NCI-H82 (cell line): ENCODE measurements around the gene SRRD.

Experiments
- DNase-seq: peaks from one replicate; lab custom pipeline; 2025; lab: John Stamatoyannopoulos, UW

SRRD gene

GRCh38 chr22:26483043-26483438 is 636 bp upstream of the SRRD start:
- no peak for DNase-seq

DNA sequence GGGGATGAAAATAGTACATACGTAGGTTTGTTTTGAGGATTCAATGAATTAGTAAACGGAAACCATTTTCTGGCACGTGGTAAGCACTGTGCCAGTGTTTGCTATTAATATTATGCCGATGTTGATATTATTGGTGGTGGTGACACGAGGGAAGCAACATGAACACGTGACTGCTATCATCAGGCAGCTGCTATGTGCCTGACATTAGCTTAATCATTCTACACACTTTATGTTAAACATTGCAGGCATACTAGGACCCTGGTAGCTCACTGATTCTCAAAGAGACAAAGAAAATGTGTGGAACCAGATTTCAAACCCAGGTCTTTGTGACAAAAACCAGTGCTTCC is 656 bp downstream of the SRRD start:
- no peak for DNase-seq

DNA sequence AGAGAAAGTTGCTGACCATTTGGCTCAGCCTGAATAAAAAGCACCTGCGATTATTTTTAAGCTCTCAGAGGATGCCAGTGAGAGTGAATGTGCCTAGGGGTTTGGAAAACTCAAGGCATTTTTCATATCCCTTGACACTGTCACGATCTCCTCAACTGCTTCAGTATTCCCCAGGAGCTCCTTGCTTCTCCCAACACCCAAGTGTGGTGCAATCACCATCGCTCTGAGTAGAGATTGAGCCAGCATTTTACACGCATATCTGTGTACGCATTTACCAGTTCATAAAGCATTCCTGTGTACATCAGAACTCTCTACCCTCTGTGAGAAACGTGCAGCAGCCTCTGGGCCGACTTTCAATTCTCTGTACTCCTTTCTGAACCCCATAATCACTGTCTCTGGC is 1.3 kb downstream of the SRRD start:
- no peak for DNase-seq

DNA sequence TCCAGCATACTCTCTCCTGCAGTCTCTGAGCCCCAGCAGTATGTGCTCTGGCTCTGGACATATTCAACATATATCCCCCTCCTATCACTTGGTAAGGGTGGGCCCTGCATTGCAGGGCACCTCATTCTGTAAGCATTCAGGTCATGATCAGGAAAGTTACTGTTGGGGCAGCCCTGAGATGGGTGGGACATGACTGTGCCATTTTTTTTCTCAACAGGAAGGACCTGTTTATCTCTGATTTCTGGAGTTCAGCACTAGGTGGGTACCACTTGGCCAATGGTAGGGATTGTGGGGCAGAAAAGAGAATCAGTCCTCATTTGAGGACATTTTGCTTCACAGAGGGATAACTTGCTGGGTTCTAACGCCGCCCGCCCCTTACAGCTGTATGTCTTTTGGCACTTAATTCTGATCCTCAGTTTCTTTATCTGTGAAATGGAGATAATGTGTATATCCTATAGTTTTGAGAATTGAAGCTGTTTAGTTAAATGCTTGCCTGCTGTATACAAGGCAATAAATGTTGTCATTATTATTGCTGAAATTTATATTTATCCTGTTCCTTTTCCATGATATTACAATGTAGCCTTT is 2.2 kb downstream of the SRRD start:
- DNase-seq: no peak

- DNase-seq: no peak
Measured at GRCh38 chr22:26486394-26486793, 2.7 kb downstream of the SRRD start.

GRCh38 chr22:26487996-26488395 is 4.3 kb downstream of the SRRD start:
- DNase-seq: no peak

GRCh38 chr22:26489447-26490036 is 5.9 kb downstream of the SRRD start:
- DNase-seq: no peak

DNA sequence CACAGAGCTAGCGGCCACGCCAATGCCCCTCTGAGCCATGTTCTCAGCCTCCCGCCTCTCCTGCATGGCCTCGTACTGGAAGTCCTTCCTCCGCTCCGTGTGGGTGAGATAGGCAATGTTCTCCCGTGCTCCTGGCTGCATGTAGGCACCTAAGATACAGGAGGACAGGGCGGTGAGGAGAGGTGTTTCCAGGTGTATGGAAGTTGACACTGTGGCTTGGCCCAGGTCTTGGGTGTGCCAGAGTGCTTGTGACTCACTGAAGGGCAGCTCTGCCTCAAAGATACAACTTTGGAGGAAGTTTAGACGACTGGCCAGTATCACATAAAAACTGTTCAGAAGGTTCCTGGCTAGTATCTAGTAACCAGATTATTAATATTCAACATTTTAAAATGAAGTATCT is 8.5 kb downstream of the SRRD start:
- no peak for DNase-seq

DNA sequence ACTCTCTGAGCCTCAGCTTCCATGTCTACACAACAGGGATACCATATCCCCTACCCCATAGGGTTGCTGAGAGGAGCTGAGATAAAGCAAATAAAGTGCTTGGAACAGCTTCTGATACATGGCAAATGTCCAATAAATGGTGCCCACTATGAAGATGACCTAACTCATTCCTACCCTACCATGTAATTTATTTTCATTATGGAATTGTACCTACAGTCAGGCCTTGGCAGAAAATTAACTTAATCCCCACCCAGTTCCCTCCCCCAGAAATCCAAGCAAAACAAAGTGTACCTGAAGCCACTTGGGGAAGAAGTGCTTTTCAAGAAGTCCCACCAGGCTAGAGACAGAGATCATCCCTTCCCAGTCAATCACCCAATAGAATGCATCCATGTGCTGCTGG is 10.8 kb downstream of the SRRD start:
- no peak for DNase-seq

- DNase-seq: no peak
Measured at GRCh38 chr22:26496456-26496855, 12.8 kb downstream of the SRRD start.

- no peak for DNase-seq
Measured at GRCh38 chr22:26499188-26499703, 15.6 kb downstream of the SRRD start.

GRCh38 chr22:26501996-26502395 is 18.3 kb downstream of the SRRD start:
- DNase-seq: no peak

- DNase-seq: peak; percentile 61
Measured at GRCh38 chr22:26502688-26503561, 19.2 kb downstream of the SRRD start.

GRCh38 chr22:26503758-26504157 is 20.1 kb downstream of the SRRD start:
- DNase-seq: no peak

- no peak for DNase-seq
Measured at GRCh38 chr22:26508148-26508547, 24.5 kb downstream of the SRRD start.

DNA sequence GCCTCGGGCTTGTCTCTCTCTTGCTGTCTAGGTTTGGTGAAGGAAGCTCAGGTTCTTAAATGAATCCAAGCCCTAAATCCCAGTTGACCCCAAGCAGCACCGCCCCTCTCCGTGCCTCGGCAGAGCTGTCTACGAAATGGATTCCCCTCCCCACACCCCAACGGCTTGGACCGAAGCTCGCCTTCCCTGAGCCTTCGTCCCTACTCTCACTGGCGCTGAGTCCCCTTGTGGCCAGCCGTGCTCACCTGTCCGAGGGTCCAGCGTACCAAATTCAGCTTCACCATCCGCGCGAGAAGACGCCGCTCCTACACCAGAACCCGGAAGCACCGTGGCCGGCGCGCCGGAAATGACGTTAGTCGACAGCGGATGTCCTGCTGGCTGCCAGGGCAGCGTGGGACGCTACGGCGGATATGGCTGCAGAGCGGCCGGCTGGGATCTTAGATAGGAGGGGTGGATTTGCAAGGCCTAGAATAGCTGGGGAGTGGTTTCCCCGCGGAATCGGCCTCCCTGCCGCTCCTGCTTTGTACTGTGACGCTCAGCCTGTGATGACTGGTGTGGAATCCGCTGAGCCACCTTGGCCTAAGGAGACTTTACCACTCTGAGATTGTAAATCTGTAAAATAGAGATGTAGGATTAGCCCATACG is 28.6 kb downstream of the SRRD start, which contains the start of gene TFIP11:
TSS of gene TFIP11 (minus strand) at position 325 of the 645 bp plus-strand sequence. CDS start 2,201 bp downstream, outside the sequence.
- DNase-seq: peak; percentile 91

DNA sequence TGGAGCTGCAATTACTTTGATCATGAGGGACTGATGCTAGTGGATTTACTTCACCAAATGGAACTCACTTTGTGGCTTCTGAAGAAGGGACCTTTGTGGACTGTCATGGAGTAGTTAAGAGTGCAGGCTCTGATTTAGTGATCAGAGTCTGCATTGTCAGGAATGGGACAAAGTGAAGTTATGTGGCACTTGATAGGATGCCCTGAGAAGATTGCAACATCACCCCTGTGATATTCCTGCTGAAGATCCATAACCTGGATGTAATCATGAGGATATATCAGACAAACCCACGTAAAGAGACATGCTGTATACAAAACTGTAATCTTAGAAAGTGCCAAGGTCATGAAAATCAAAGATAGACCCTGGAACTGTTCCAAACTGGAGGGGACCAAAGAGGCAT is 30.2 kb downstream of the SRRD start:
- no peak for DNase-seq

GRCh38 chr22:26514419-26515161 is 30.9 kb downstream of the SRRD start:
- DNase-seq: no peak

- no peak for DNase-seq
Measured at GRCh38 chr22:26515931-26516330, 32.3 kb downstream of the SRRD start.

- DNase-seq: no peak
Measured at GRCh38 chr22:26516503-26516902, 32.8 kb downstream of the SRRD start.

GRCh38 chr22:26517429-26517828 is 33.8 kb downstream of the SRRD start:
- no peak for DNase-seq

DNA sequence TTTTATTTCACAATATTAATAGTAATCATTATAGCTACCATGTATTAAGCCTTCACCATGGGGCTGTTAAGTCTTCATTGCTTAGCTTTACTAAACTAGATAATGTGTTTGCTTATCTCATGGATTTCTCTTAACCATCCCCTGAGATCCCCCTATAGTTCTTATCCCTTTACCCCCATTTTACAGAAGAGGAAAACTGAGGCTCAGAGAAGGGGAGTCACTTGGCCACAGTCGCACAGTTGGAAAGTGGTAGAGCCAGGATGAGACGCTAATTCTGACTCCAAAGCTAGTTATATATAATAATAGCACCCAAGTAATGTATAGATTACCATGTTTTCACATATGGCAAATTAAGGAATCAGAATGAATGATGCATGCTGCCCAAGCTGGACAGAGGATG is 38.3 kb downstream of the SRRD start:
- DNase-seq: no peak
